Bronchial smooth muscle cell (primary cell): Measurements from ENCODE around the gene RTN4. TPM values are rescaled to one million over a fixed set of nuclear protein-coding genes. Genes with fewer than 3 reads are reported as not detected.

Experiments
- total RNA-seq: library from RNA; depleted of rRNA; stranded (reverse); fragments of >200 nt; gene quantifications from 2 replicates; pipeline ENCODE4 v1.2.1, GENCODE V29; 2014

The RTN4 gene
- 139 and 149 TPM in 2 replicates for total RNA-seq

DNA sequence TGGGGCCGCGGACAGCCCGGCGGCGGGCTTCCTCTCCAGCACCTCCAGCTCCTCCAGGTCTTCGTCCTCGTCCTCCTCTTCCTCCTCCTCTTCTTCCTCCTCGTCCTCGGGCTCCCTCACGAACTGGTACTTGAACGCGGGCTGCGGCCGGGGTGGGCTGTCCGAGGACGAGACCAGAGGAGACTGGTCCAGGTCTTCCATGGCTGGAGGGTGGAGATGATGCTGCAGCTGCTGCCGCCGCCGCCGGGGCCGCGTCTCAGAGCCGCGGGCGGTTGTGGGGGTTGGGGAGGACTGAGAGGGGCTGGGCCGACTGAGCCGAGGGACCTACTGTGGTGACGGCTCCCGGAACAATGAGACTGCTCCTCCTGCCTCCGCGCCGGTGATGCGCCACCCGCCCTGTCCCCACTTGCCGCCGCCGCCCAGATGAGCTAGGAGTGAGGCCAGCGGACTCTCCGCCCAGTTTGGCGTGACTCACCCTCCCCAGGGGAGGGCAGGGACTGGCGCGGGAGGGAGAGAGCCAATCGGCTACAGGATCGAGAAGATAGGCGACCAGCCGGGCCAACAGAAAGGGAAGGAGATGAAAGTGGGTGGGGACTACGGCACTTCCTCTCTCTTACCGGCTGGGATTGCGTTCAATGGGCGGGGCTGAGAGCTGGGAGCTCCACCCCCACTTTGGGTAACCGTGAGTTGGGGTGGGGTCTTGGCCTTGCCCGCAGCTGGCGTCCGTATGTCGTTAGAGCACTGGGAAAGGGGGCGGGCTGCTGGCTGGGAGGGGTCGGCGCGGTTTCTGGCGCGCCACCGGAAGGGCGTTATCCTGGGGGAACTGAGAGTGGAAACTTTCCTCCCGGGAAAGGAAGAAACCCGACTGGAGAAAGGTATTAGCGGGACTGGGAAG lies at the start of gene RTN4:
TSS of gene RTN4 (minus strand) at position 352 of the 895 bp plus-strand sequence. CDS start at position 201, 151 bp downstream.

Other genes starting within 250 kb of the RTN4 start
- gene CLHC1, start 181.8 kb upstream of the RTN4 start, total RNA-seq, result 7.7 and 12.8 TPM in 2 replicates
- 902 and 969 TPM in 2 replicates for gene RPS27A, start 182.2 kb upstream of the RTN4 start, total RNA-seq
- 40.6 and 52.8 TPM in 2 replicates for gene MTIF2, start 218.8 kb upstream of the RTN4 start, total RNA-seq